Type B pancreatic cell (in vitro differentiated cells): ENCODE data around the gene COL8A1. TPM values are rescaled to one million over a fixed set of nuclear protein-coding genes. Genes with fewer than 3 reads are reported as not detected.

Experiments
- DNase-seq: peaks from one replicate; pipeline ENCODE4 v3.0.0; 2021; ENCODE audit warnings: mixed read lengths; ENCODE audit not compliant: unreplicated experiment; ENCODE audit errors: extremely low spot score
- H3K27ac Mint-ChIP-seq: 2 replicates; pipeline ENCODE4 v1.8.0; 2021; ENCODE audit warnings: mild to moderate bottlenecking, mixed read lengths
- H3K27me3 Mint-ChIP-seq: 2 replicates; pipeline ENCODE4 v1.8.0; 2021; ENCODE audit warnings: mixed read lengths
- H3K36me3 Mint-ChIP-seq: 2 replicates; pipeline ENCODE4 v1.8.0; 2021; ENCODE audit warnings: mixed read lengths
- H3K4me1 Mint-ChIP-seq: one replicate; pipeline ENCODE4 v1.8.0; 2021; ENCODE audit warnings: mixed read lengths; ENCODE audit not compliant: unreplicated experiment
- H3K4me3 Mint-ChIP-seq: 2 replicates; pipeline ENCODE4 v1.8.0; 2021; ENCODE audit warnings: mild to moderate bottlenecking, mixed read lengths
- H3K9me3 Mint-ChIP-seq: 2 replicates; pipeline ENCODE4 v1.8.0; 2021; ENCODE audit warnings: mixed read lengths
- total RNA-seq: library from RNA; stranded (reverse); gene quantifications from 2 replicates; pipeline ENCODE4 v1.2.1, GENCODE V29; 2021; ENCODE audit warnings: low replicate concordance
- TF ChIP-seq, protein P1 (sequence below): fragments of 200-600 bp; sonication (generic); conservative IDR thresholded peaks from 2 replicates; pipeline ENCODE4 v1.5.0; 2021; ENCODE audit warnings: antibody characterized with exemption, mild to moderate bottlenecking

COL8A1 gene
- total RNA-seq, 1 donor from 2014 or later, result 2.6 TPM

DNA sequence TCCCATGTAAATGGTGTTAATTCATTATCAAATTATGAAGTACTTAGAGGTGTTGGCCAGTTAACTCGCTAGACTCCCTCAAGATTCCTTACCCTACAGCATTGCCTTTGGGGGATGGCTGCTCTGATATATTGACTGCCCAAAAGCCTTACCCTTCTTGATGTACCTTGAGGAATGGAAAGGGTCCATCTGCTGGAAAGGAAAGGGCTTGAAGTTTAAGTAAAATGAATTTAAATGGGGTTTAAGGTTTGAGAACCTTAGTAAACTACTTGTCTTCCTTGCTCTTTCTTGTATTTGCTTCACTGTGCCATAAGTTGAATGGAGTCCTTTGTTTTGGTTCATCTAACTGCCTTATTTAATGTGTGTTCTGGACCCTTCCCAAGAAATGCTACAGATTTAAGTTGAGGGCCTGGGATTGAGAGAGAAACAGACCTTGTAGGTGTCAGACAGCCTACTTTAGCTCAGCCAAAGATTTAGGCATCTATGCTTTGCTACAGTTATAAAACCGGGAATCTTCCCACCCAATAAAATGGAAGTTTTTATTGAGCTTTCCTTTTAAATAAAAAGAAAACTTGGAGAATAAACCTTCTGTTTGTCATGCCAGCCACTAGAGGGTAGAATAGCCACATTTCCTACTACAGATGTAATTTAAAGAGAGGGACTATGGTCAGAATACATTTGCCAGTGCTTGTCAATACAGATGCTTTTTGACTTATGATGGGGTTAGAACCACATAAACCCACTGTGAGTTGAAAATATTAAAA, 204.6 kb downstream of the COL8A1 start:
- no peak for DNase-seq
- TF ChIP-seq, protein P1, sequence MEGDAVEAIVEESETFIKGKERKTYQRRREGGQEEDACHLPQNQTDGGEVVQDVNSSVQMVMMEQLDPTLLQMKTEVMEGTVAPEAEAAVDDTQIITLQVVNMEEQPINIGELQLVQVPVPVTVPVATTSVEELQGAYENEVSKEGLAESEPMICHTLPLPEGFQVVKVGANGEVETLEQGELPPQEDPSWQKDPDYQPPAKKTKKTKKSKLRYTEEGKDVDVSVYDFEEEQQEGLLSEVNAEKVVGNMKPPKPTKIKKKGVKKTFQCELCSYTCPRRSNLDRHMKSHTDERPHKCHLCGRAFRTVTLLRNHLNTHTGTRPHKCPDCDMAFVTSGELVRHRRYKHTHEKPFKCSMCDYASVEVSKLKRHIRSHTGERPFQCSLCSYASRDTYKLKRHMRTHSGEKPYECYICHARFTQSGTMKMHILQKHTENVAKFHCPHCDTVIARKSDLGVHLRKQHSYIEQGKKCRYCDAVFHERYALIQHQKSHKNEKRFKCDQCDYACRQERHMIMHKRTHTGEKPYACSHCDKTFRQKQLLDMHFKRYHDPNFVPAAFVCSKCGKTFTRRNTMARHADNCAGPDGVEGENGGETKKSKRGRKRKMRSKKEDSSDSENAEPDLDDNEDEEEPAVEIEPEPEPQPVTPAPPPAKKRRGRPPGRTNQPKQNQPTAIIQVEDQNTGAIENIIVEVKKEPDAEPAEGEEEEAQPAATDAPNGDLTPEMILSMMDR, result peak; percentile 82
- peaks cover 2% of the 10 kb centered on the region for H3K9me3 Mint-ChIP-seq
- H3K4me1 Mint-ChIP-seq, result peaks cover 13% of the 10 kb centered on the region
- no peaks in the 10 kb centered on the region for H3K27me3 Mint-ChIP-seq
- H3K36me3 Mint-ChIP-seq, result peaks cover 5% of the 10 kb centered on the region
- H3K4me3 Mint-ChIP-seq, result no peak overlapping the region
- peak overlapping the region; percentile 27 for H3K27ac Mint-ChIP-seq

DNA sequence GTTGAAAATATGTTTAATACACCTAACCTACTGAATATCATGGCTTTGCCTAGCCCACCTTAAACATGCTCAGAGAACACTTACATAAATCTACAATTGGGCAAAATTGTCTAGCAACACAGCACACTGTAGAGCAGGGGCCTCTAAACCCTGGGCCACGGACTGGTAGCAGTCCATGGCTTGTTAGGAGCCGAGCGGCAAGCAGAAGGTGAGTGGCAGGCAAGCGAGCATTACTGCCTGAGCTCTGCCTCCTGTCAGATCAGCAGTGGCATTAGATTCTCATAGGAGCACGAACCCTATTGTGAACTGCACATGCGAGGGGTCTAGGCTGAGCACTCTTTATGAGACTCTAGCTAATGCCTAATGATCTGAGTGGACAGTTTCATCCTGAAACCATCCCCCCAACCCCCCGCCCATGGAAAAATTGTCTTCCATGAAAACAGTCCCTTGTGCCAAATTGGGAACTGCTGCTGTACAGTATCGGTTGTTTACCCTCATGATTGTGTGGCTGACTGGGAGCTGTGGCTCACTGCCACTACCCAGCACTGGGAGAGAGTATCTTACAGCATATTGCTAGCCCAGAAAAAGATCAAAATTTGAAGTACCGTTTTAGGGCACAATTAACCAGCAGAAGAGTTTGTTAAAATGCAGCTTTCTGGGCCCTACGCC, 205.3 kb downstream of the COL8A1 start:
- H3K9me3 Mint-ChIP-seq, result peaks cover 6% of the 10 kb centered on the region
- H3K27me3 Mint-ChIP-seq, result no peaks in the 10 kb centered on the region
- no peak for DNase-seq
- TF ChIP-seq, protein P1, result no peak
- H3K27ac Mint-ChIP-seq, result peak overlapping the region; percentile 27
- H3K36me3 Mint-ChIP-seq, result peaks cover 11% of the 10 kb centered on the region
- H3K4me3 Mint-ChIP-seq, result no peak overlapping the region
- peaks cover 13% of the 10 kb centered on the region for H3K4me1 Mint-ChIP-seq

DNA sequence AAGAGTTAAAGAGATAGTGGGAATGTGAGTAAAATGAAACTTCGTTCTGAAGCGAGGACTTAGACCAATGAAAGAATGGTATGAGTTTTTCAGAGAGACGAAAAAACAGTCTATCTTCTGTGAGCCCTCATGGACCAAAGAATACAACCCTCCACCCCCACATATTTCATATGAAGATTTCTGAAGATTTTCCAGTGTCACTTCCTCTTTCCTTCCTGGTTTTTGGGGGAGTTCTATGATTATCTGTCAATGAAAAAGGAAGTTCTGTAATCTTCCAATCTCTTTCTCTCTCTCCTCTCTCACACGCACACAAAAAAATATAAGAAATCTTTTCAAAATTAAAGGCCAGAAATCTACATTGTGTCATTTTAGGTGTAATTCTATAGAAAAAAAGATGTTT, 206.9 kb downstream of the COL8A1 start:
- peaks cover 11% of the 10 kb centered on the region for H3K36me3 Mint-ChIP-seq
- H3K4me3 Mint-ChIP-seq, result no peak overlapping the region
- peaks cover 6% of the 10 kb centered on the region for H3K9me3 Mint-ChIP-seq
- no peaks in the 10 kb centered on the region for H3K27me3 Mint-ChIP-seq
- TF ChIP-seq, protein P1, result no peak
- no peak for DNase-seq
- no peak overlapping the region for H3K27ac Mint-ChIP-seq
- peaks cover 13% of the 10 kb centered on the region for H3K4me1 Mint-ChIP-seq

DNA sequence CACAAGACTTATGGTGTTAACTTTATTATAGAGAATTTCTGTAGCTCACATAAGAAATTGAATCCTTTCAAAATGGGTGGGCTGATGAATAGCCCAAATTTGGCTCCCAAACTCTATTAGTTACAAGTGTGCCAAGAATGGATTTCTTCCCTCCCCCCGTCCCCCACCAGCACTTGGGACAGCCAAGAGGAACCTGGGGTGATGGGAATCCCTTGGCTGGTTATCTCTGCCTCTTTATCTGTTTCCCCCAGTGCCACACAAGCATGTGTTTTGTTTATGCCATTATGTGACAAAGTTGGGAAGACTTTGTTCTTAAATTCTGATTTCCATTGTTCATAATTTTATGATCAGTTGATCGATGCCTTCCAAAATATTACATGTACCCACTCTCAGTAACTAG, 207.6 kb downstream of the COL8A1 start:
- DNase-seq, result no peak
- Mint-ChIP-seq H3K4me3 (no peak overlapping the region), H3K36me3 (peaks cover 11% of the 10 kb centered on the region), H3K9me3 (peaks cover 6% of the 10 kb centered on the region), H3K4me1 (peaks cover 13% of the 10 kb centered on the region), H3K27ac (no peak overlapping the region), H3K27me3 (no peaks in the 10 kb centered on the region)
- TF ChIP-seq, protein P1, result no peak

DNA sequence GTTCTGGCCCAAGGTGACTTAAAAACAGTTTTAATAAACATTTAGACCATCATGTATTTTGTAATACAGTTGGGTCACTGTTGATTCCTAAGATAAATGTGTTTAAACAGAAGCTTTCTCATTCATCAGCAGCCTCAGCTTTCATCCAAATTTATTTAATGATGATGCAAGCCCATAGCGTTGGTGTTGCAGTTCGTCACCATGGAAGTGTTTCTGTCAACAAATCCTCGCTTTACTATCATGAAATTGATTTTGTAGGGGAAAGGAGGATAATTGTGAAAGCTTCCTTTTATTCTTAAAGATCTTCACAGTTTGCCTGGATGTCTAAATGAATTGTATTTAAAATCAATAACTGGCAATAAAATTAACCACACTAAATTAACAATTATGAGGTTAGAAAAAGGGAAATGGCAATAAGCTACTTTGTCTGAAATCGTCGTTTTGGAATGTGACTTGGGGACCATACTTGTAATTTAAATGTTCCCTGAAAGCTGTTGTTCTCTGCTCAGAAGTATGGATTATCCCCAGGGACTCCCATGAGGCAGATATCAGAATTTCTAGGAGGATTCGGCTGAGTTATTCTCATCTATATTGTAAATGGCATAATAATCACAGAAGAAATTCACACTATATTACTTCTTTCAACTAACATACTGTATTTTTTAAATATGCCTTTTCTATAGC, 208.2 kb downstream of the COL8A1 start:
- no peak overlapping the region for H3K4me3 Mint-ChIP-seq
- H3K27me3 Mint-ChIP-seq, result no peaks in the 10 kb centered on the region
- no peak overlapping the region for H3K27ac Mint-ChIP-seq
- peaks cover 6% of the 10 kb centered on the region for H3K9me3 Mint-ChIP-seq
- H3K4me1 Mint-ChIP-seq, result peaks cover 13% of the 10 kb centered on the region
- no peak for DNase-seq
- peaks cover 13% of the 10 kb centered on the region for H3K36me3 Mint-ChIP-seq
- TF ChIP-seq, protein P1, result no peak
